CD4-positive, alpha-beta T cell treated with Interleukin-6 at 100 ng/mL for 8 hours (primary cell): ENCODE measurements around the gene KPNB1.

Source experiments
- DNase-seq: peaks from one replicate; pipeline ENCODE4 v3.0.0-alpha.2; 2020; ENCODE audit warnings: mixed read lengths, low spot score

Gene KPNB1

GRCh38 chr17:47649153-47649971, at the start of gene KPNB1:
Gene KPNB1 (plus strand): TSS chr17:47649919. CDS start chr17:47650245, 326 bp downstream.
- DNase-seq, result peak; percentile 98

- DNase-seq, result no peak
These were observed 45.7 kb upstream of the KPNB1 start for GRCh38 chr17:47603830-47604597.

- no peak for DNase-seq
These were observed 45.2 kb upstream of the KPNB1 start for GRCh38 chr17:47604598-47604927.

GRCh38 chr17:47605011-47605410, 44.7 kb upstream of the KPNB1 start:
- no peak for DNase-seq

- no peak for DNase-seq
These were observed 42.2 kb upstream of the KPNB1 start for GRCh38 chr17:47607481-47607880.

- no peak for DNase-seq
These were observed 38.1 kb upstream of the KPNB1 start for GRCh38 chr17:47611372-47612350.

GRCh38 chr17:47615766-47616424, 33.8 kb upstream of the KPNB1 start:
- DNase-seq, result peak; percentile 31

GRCh38 chr17:47618410-47618809, 31.3 kb upstream of the KPNB1 start:
- no peak for DNase-seq

GRCh38 chr17:47620503-47621245, 29.0 kb upstream of the KPNB1 start:
- no peak for DNase-seq

- DNase-seq, result no peak
These were observed 28.2 kb upstream of the KPNB1 start for GRCh38 chr17:47621293-47622179.

GRCh38 chr17:47622180-47622549, 27.6 kb upstream of the KPNB1 start:
- DNase-seq, result no peak

GRCh38 chr17:47624727-47625068, 25.0 kb upstream of the KPNB1 start:
- DNase-seq, result no peak

GRCh38 chr17:47628014-47628566, 21.6 kb upstream of the KPNB1 start:
- no peak for DNase-seq

GRCh38 chr17:47629826-47630225, 19.9 kb upstream of the KPNB1 start:
- DNase-seq, result no peak

- DNase-seq, result no peak
These were observed 19.1 kb upstream of the KPNB1 start for GRCh38 chr17:47630614-47631013.

GRCh38 chr17:47632991-47633390, 16.7 kb upstream of the KPNB1 start:
- no peak for DNase-seq

GRCh38 chr17:47633996-47634395, 15.7 kb upstream of the KPNB1 start:
- DNase-seq, result no peak

GRCh38 chr17:47634870-47635269, 14.8 kb upstream of the KPNB1 start:
- DNase-seq, result no peak

- no peak for DNase-seq
These were observed 14.0 kb upstream of the KPNB1 start for GRCh38 chr17:47635734-47636133.
